ENCODE data around the gene SASH1.

Gene SASH1

GRCh38 chr6:148525453-148525852, 182.8 kb downstream of the SASH1 start:
- H3K36me3 ChIP-seq (ENCODE audit: control insufficient read depth in 2 of 2, insufficient read depth in 1 of 2, low read length in 2 of 2), result peaks cover 3 to 35% of the 10 kb centered on the region in 2 experiments; a peak in 1 of 3 replicates
- H3K4me1 ChIP-seq (ENCODE audit: control insufficient read depth, insufficient read depth, low read length), result no peaks in the 10 kb centered on the region; the same call in 1 of the 2 replicates
- CTCF ChIA-PET, result no interaction called here
- H3K4me3 ChIP-seq (ENCODE audit: low read depth, low read length), result no peak overlapping the region
- no peaks in the 10 kb centered on the region for H3K9me3 ChIP-seq (ENCODE audit: control insufficient read depth, insufficient read depth, low read depth, low read length)
- POLR2A ChIA-PET, result no interaction called here
- no peak overlapping the region for H3K27ac ChIP-seq (ENCODE audit: extremely low read depth, low read depth, low read length)
- TF ChIP-seq ZNF292 (tag by site-specific recombination; IDR thresholded peaks at IDR 0.05; ENCODE audit: borderline replicate concordance, low read depth) (no peak), ZNF2 (tag by site-specific recombination; IDR thresholded peaks at IDR 0.05) (no peak), ZSCAN4 (tag by site-specific recombination; IDR thresholded peaks at IDR 0.05) (no peak), ZFP69B (tag by site-specific recombination; IDR thresholded peaks at IDR 0.05) (no peak), ZNF514 (tag by site-specific recombination; IDR thresholded peaks at IDR 0.05) (no peak), ZBTB49 (tag by site-specific recombination; IDR thresholded peaks at IDR 0.05; ENCODE audit: low read depth) (no peak), ZNF600 (tag by site-specific recombination; IDR thresholded peaks at IDR 0.05) (no peak), SCRT2 (tag by site-specific recombination; IDR thresholded peaks at IDR 0.05) (no peak), GLIS2 (tag by site-specific recombination; IDR thresholded peaks at IDR 0.05) (no peak), ZNF558 (tag by site-specific recombination; IDR thresholded peaks at IDR 0.05) (no peak)
- TF ChIP-seq, protein P1, sequence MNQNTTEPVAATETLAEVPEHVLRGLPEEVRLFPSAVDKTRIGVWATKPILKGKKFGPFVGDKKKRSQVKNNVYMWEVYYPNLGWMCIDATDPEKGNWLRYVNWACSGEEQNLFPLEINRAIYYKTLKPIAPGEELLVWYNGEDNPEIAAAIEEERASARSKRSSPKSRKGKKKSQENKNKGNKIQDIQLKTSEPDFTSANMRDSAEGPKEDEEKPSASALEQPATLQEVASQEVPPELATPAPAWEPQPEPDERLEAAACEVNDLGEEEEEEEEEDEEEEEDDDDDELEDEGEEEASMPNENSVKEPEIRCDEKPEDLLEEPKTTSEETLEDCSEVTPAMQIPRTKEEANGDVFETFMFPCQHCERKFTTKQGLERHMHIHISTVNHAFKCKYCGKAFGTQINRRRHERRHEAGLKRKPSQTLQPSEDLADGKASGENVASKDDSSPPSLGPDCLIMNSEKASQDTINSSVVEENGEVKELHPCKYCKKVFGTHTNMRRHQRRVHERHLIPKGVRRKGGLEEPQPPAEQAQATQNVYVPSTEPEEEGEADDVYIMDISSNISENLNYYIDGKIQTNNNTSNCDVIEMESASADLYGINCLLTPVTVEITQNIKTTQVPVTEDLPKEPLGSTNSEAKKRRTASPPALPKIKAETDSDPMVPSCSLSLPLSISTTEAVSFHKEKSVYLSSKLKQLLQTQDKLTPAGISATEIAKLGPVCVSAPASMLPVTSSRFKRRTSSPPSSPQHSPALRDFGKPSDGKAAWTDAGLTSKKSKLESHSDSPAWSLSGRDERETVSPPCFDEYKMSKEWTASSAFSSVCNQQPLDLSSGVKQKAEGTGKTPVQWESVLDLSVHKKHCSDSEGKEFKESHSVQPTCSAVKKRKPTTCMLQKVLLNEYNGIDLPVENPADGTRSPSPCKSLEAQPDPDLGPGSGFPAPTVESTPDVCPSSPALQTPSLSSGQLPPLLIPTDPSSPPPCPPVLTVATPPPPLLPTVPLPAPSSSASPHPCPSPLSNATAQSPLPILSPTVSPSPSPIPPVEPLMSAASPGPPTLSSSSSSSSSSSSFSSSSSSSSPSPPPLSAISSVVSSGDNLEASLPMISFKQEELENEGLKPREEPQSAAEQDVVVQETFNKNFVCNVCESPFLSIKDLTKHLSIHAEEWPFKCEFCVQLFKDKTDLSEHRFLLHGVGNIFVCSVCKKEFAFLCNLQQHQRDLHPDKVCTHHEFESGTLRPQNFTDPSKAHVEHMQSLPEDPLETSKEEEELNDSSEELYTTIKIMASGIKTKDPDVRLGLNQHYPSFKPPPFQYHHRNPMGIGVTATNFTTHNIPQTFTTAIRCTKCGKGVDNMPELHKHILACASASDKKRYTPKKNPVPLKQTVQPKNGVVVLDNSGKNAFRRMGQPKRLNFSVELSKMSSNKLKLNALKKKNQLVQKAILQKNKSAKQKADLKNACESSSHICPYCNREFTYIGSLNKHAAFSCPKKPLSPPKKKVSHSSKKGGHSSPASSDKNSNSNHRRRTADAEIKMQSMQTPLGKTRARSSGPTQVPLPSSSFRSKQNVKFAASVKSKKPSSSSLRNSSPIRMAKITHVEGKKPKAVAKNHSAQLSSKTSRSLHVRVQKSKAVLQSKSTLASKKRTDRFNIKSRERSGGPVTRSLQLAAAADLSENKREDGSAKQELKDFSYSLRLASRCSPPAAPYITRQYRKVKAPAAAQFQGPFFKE (tag by site-specific recombination; IDR thresholded peaks at IDR 0.05; ENCODE audit: borderline replicate concordance), result no peak

DNA sequence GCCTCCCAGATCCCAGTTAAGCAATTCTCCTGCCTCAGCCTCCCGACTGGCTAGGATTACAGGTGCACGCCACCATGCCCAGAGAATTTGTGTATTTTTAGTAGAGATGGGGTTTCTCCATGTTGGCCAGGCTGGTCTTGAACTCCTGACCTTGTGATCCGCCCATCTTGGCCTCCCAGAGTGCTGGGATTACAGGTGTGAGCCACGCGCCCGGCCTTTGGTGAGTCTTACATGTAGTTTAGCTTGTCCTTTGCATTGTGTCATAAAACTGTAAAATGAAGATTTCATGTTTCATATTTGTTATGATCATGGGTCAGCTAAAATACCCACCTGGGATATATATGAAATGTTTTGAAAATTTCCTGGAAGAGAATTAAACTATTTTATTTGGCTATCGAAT, 183.5 kb downstream of the SASH1 start:
- no peaks in the 10 kb centered on the region; the same call in 1 of the 2 replicates for H3K4me1 ChIP-seq (ENCODE audit: control insufficient read depth, insufficient read depth, low read length)
- H3K4me3 ChIP-seq (ENCODE audit: low read depth, low read length), result no peak overlapping the region
- no peaks in the 10 kb centered on the region for H3K9me3 ChIP-seq (ENCODE audit: control insufficient read depth, insufficient read depth, low read depth, low read length)
- H3K36me3 ChIP-seq (ENCODE audit: control insufficient read depth in 2 of 2, insufficient read depth in 1 of 2, low read length in 2 of 2), result peaks cover 3 to 29% of the 10 kb centered on the region in 2 experiments; a peak in 1 of 3 replicates
- ChIA-PET POLR2A (no interaction called here), CTCF (interaction anchor here (0.6 to 1.1 kb wide), 3 partner anchors 74 to 1038 kb away, joined by 4 to 5 read pairs (median 4); no protein-coding TSS in a partner anchor)
- no peak for TF ChIP-seq ZNF660 (tag by site-specific recombination; IDR thresholded peaks at IDR 0.05)
- TF ChIP-seq ZNF626 (tag by site-specific recombination; IDR thresholded peaks at IDR 0.05), result no peak
- no peak overlapping the region for H3K27ac ChIP-seq (ENCODE audit: extremely low read depth, low read depth, low read length)

All from HEK293 (cell line).